Activated naive CD4-positive, alpha-beta T cell treated with anti-CD3 and anti-CD28 coated beads, Interleukin-2, amount 50 U/mL, for 24 hours (primary cell): ENCODE results near the gene XRN2.

Source experiments
- H3K27ac Mint-ChIP-seq: one replicate; pipeline ENCODE4 v1.8.0; 2021; ENCODE audit warnings: mild to moderate bottlenecking, mixed read lengths
- H3K27me3 Mint-ChIP-seq: one replicate; pipeline ENCODE4 v1.8.0; 2021; ENCODE audit warnings: mixed read lengths
- H3K36me3 Mint-ChIP-seq: one replicate; pipeline ENCODE4 v1.8.0; 2021; ENCODE audit warnings: mixed read lengths
- H3K4me1 Mint-ChIP-seq: one replicate; pipeline ENCODE4 v1.8.0; 2021; ENCODE audit warnings: mixed read lengths
- H3K4me3 Mint-ChIP-seq: one replicate; pipeline ENCODE4 v1.8.0; 2021; ENCODE audit warnings: mild to moderate bottlenecking, mixed read lengths
- H3K9me3 Mint-ChIP-seq: one replicate; pipeline ENCODE4 v1.8.0; 2021; ENCODE audit warnings: mixed read lengths

XRN2 gene

DNA sequence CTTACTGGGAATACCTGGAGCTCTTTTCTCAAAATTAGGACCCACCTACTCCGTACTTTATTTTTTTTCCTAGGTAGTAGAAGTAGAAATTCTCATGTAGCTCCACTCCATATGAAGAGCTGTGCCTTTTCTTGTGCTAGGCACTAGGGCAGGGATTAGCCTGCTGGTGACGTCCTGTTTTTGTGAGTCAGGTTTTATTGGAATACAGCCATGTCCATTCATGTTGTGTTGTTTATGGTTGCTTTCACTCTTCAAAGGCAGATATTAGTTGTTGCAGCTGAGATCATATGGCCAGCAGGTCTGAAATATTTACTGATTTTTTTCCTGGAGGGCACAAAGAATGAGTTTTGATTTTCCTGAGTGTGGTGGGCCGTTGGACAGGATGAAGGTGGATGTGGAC, 20.5 kb downstream of the XRN2 start:
- Mint-ChIP-seq H3K27ac (no peak overlapping the region), H3K4me1 (peaks cover 67% of the 10 kb centered on the region), H3K36me3 (peaks cover 16% of the 10 kb centered on the region), H3K4me3 (no peak overlapping the region), H3K27me3 (no peaks in the 10 kb centered on the region), H3K9me3 (no peaks in the 10 kb centered on the region)

DNA sequence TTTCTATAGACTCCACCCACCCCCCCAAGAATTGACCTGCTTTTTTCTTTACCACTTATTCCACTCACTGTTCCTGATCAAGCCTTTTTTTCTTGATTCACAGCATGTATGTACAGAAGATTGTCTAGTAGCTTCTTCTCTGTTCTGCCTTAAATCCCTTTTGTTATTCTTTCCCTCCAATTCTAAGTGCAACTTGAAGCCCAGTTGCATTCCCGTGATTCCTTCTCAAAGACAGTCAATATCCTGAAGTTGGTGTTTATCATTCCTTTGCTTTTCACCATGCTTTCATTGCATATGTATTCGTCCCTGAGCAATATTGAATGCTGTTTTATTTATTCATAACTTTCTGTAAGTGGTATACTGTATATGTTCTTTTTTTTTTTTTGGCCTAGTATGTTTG, 21.0 kb downstream of the XRN2 start:
- peaks cover 65% of the 10 kb centered on the region for H3K4me1 Mint-ChIP-seq
- H3K27me3 Mint-ChIP-seq, result no peaks in the 10 kb centered on the region
- H3K36me3 Mint-ChIP-seq, result peaks cover 17% of the 10 kb centered on the region
- no peaks in the 10 kb centered on the region for H3K9me3 Mint-ChIP-seq
- H3K4me3 Mint-ChIP-seq, result peak overlapping the region; percentile 24
- peak overlapping the region; percentile 90 for H3K27ac Mint-ChIP-seq

DNA sequence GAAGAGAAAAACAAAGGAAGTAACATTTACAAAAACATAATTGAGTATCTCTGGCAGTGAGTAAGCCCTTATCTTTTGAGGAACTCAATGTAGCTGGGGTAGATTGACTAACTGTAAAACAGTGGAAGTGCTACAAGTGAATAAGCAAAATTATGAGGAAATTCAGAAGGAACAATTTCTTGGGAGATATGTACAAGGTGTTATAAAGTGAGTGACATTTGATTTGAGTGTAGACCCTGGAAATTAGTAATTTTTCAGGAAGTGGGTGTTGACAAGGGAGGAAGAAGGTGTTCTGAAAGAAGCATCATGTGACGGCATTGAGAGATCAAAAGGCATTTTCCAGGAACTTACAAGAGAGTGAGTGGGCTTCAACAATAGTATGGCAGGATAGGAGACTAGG, 22.2 kb downstream of the XRN2 start:
- peaks cover 18% of the 10 kb centered on the region for H3K36me3 Mint-ChIP-seq
- peak overlapping the region; percentile 63 for H3K27ac Mint-ChIP-seq
- no peaks in the 10 kb centered on the region for H3K9me3 Mint-ChIP-seq
- H3K27me3 Mint-ChIP-seq, result no peaks in the 10 kb centered on the region
- peaks cover 65% of the 10 kb centered on the region for H3K4me1 Mint-ChIP-seq
- peak overlapping the region; percentile 56 for H3K4me3 Mint-ChIP-seq

DNA sequence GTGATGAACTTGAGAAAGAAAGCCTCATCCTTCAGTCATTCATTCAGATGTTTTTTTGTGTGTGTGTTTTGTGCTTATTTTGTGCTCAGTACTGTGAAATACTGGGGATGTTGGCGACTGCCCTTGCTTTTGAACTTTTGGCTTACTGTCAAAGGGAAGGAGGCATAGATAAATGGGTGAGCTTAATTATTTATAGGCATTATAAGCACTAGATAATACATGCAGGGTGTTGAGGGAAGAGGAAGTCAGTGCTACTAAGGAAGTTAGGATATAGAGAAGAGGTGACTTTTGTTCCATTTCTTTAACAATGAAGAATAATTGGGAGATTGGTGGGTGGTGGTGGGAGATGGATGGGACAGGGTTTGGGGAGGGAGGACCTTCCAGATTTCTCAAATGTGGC, 23.6 kb downstream of the XRN2 start:
- Mint-ChIP-seq H3K36me3 (peaks cover 18% of the 10 kb centered on the region), H3K4me1 (peaks cover 62% of the 10 kb centered on the region)

DNA sequence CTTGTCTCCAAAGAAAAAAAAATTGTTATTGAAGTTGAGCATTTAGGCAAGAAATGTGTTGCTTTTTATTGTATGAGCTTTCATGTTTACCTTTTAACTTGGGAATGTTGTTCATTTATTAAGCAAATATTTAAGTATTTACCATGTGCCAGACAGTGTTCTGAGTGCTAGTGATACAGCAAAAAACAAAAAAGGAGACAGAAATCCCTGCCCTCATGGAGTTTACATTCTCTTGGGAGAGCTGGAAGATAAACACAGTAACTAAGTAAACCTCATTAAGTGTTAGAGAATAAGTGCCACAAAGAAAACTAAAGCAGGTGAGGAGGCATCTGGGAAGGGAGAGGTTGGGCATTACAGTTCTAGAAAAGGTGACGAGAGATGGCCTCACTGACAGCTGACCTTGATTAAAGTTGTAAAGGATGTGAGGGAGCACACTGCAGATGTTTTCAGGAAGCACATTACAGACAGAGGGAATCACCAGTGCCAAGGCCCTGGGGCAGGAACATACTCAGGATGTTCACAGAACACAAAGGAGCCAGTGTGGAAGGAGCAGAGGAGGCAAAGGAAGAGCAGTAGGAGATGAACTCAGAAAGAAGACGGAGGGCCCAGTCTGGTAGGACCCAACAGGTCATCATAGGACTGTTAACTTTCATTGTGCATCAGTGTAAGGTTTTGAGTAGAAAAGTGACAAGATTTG, 33.5 kb downstream of the XRN2 start:
- Mint-ChIP-seq H3K4me3 (no peak overlapping the region), H3K36me3 (peaks cover 39% of the 10 kb centered on the region), H3K27me3 (no peaks in the 10 kb centered on the region), H3K4me1 (peaks cover 12% of the 10 kb centered on the region), H3K27ac (no peak overlapping the region), H3K9me3 (no peaks in the 10 kb centered on the region)

More for the DNA sequence above, 23.6 kb downstream of the XRN2 start:
- H3K4me3 Mint-ChIP-seq, result peak overlapping the region; percentile 31
- no peaks in the 10 kb centered on the region for H3K27me3 Mint-ChIP-seq
- peak overlapping the region; percentile 1 for H3K27ac Mint-ChIP-seq
- H3K9me3 Mint-ChIP-seq, result no peaks in the 10 kb centered on the region

DNA sequence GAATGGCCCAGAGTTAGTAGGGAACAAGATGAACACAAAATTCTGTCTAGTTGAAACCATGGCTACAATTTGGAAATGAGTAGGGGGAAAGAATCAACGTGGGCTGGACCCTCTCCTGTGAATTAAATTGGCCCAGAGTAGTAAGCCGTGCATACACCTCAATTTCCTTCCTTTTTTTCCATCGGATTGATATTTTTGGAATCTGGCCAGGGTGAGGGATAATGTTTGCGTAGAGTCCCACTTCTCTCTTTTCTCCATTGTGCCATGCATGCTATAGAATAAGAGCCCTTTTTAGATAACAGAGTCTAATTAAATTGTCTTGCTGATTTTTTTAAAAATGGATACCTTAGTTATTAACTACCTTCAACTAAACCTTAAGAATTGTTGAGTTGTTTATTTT, 35.2 kb downstream of the XRN2 start:
- no peak overlapping the region for H3K4me3 Mint-ChIP-seq
- H3K27ac Mint-ChIP-seq, result no peak overlapping the region
- H3K4me1 Mint-ChIP-seq, result peaks cover 7% of the 10 kb centered on the region
- no peaks in the 10 kb centered on the region for H3K9me3 Mint-ChIP-seq
- H3K27me3 Mint-ChIP-seq, result no peaks in the 10 kb centered on the region
- peaks cover 38% of the 10 kb centered on the region for H3K36me3 Mint-ChIP-seq

DNA sequence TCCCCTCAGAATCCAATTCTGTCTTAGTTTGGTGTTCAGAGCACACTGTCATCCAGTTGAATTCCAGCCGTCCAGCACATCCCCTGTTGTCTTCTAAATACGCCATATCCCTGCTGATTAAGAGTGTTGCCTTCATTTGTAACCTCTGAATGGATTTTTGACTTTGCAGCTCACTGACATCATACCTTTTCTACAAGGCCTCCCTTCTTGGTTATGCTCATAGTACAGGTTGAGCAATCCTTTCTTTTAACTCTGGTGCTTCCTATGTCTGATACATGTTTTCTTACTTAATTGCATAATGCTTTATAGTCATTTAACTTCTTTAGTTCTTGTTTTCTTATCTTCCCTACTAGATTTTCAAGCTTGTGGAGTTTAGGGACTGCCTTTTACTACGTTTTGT, 36.4 kb downstream of the XRN2 start:
- Mint-ChIP-seq H3K27me3 (no peaks in the 10 kb centered on the region), H3K27ac (no peak overlapping the region), H3K4me3 (no peak overlapping the region), H3K4me1 (peaks cover 3% of the 10 kb centered on the region), H3K9me3 (no peaks in the 10 kb centered on the region), H3K36me3 (peaks cover 31% of the 10 kb centered on the region)

DNA sequence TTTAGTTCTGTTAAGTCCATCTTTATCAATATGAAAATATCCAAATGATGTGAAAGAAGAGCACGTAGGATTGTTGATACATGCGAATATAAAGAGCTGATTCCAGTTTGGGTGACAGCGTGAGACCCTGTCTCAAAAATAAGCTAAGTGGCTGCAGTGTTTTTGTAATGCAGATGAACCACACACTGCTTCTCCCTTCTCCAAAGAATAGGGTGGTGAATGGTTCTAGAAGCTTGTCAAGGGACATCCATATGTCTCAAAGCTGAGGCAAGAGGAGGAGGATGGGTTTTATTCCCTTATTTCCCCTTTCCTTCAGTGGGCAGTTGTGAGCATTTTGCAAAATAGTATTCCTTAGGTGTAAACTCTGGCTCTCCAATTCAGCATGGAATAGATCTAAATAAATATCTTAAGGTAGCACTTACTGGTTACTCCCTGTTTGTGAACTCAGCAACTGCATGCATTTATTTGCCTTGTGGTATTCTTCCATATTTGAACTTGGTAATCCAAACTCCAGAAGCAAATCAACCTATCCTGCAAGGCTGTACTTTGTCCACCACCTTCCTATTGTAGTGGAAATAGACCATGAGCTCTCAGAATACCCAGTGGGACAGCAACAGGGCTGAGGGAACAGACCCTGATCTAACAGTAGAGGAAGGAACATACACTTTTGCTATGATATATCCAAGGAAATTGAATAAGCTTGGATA, 38.0 kb downstream of the XRN2 start:
- Mint-ChIP-seq H3K4me3 (no peak overlapping the region), H3K27me3 (no peaks in the 10 kb centered on the region), H3K36me3 (peaks cover 26% of the 10 kb centered on the region), H3K4me1 (no peaks in the 10 kb centered on the region), H3K9me3 (no peaks in the 10 kb centered on the region), H3K27ac (no peak overlapping the region)

DNA sequence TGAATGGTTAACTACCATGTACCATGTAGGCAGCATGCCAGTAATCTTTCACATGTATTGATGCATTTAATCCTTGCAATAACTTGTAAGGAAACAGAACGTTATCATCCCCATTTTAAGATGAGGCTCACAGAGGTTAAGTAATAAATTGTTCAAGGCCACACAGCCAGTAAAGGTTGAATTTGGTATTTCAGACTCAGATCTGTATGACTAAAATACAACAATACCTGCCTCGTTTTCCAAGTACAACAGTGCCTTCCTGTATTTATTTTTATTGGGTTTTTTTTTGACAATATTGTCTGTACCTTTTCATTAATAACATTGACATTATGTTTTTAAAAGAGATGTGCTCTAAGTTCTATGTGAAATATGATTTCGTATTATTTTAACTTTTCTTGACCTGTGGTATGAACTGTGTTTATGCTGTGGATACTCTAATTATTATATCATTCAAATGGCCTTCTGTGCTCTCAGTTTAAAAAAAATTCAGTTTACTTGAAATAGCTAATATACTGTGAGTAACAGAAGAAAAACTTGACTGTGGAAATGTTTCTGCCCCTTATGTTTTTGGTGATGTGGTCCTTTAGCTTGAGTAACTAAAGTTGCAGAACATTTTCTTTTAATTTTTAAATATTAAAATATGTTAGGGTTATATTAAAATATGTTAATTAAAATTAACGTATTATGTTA, 39.7 kb downstream of the XRN2 start:
- Mint-ChIP-seq H3K27ac (no peak overlapping the region), H3K4me1 (no peaks in the 10 kb centered on the region), H3K4me3 (no peak overlapping the region), H3K27me3 (no peaks in the 10 kb centered on the region), H3K36me3 (peaks cover 20% of the 10 kb centered on the region), H3K9me3 (no peaks in the 10 kb centered on the region)

DNA sequence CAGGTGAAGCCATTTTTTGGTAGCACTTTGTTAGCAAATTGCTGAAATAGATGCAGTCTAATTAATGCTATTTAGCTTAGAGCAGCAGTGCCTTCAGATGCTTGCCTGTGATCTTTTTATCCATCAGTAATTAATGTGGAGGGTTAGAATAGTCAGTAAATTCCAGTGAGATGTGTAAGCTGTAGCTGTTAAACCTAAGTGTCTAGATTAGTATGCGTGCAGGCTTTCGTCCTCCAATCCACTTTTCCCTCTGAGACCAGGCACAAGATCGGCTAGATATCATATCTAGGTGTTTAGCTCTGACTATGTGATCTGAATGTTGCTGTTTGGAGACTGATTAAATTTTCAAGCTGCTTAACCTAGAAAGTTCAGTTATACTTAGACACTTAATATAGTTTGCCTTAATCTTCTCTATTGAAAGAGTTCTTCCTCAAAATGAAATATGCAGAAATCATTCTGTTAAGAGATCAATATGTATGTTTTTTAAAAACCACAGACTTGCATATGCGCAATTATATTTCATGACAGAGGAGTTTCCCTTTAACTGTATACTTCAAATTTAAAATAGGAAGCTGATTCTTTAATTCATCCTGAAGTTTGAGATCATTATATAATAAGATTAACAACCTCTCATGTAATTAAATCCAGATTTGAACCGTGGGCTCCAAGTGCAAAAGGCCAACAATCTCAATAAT, 41.2 kb downstream of the XRN2 start:
- peaks cover 24% of the 10 kb centered on the region for H3K36me3 Mint-ChIP-seq
- H3K4me3 Mint-ChIP-seq, result no peak overlapping the region
- H3K27ac Mint-ChIP-seq, result no peak overlapping the region
- no peaks in the 10 kb centered on the region for H3K4me1 Mint-ChIP-seq
- H3K27me3 Mint-ChIP-seq, result no peaks in the 10 kb centered on the region
- no peaks in the 10 kb centered on the region for H3K9me3 Mint-ChIP-seq

DNA sequence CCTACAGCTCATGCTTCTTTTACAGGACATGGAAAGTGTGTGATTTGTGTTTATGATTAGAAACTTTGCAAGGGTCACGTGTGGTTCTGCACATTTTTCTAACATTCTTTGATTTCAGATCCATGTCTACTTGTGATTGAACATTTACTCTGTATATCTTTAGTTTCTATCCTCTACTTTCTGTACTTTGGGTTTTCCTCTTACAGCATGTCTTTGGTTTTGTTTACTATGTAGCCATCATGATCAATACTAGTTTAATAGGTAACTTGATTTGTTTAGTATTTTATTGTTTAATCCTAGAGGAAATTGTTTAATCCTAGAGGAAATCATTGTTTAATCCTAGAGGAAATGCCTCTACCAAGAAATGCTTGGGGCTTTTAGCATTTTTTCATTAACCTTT, 41.8 kb downstream of the XRN2 start:
- Mint-ChIP-seq H3K36me3 (peaks cover 23% of the 10 kb centered on the region), H3K27ac (no peak overlapping the region), H3K4me3 (no peak overlapping the region), H3K27me3 (no peaks in the 10 kb centered on the region), H3K9me3 (no peaks in the 10 kb centered on the region), H3K4me1 (no peaks in the 10 kb centered on the region)

DNA sequence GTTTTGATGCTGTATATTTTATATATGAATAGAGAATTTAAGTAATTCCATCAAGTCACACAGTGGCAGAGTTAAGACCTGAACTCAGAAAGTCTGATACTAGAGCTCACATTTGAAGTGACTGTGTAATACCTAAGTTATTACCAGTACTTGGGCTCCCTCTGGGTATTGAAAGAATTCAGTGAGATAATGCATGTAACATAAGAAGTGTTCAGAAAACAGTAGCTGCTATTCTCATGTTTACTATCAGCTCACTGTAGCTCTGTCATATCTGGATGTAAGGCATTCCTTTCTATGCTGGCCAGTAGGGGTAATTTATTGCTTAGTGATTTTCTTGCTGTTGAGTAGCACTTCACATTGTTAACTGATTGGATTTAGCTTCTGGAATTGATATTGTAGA, 49.6 kb downstream of the XRN2 start:
- Mint-ChIP-seq H3K4me3 (no peak overlapping the region), H3K27me3 (no peaks in the 10 kb centered on the region), H3K9me3 (no peaks in the 10 kb centered on the region), H3K4me1 (no peaks in the 10 kb centered on the region), H3K27ac (no peak overlapping the region), H3K36me3 (peaks cover 12% of the 10 kb centered on the region)

DNA sequence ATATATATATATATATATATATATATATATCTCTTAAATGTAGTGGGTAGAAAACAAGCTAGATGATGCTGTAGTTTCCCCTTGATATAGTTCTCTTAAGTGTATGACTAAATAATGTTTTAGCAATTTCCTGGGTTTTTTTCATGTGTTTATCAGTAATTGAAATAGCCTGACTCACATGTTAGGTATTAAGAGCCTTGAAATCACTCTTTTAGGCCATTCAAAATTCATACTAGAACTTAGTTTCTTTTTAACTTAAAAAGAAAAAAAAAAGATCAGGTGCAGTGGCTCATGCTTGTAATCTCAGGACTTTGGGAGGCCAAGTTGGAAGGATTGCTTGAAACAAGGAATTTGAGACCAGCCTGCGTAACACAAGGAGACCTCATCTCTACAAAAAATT, 50.1 kb downstream of the XRN2 start:
- no peak overlapping the region for H3K4me3 Mint-ChIP-seq
- H3K36me3 Mint-ChIP-seq, result peaks cover 11% of the 10 kb centered on the region
- H3K9me3 Mint-ChIP-seq, result no peaks in the 10 kb centered on the region
- no peaks in the 10 kb centered on the region for H3K27me3 Mint-ChIP-seq
- no peaks in the 10 kb centered on the region for H3K4me1 Mint-ChIP-seq
- no peak overlapping the region for H3K27ac Mint-ChIP-seq

DNA sequence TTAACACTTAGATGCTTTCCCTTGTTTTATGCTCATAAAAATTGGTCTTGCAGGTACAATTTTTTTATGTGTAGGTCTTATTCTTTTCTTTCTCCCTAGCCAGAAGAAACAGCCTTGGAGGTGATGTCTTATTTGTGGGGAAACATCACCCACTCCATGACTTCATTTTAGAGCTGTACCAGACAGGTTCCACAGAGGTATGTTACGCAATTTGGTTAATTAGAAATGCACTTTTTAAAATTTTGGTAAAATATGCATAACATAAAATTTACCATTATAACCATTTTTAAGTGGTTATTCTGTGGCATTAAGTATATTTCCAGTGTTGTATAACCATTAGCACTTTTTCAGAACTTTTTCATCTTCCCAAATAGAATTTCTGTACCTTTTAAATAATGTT, 52.9 kb downstream of the XRN2 start:
- no peaks in the 10 kb centered on the region for H3K9me3 Mint-ChIP-seq
- H3K4me1 Mint-ChIP-seq, result peaks cover 7% of the 10 kb centered on the region
- H3K36me3 Mint-ChIP-seq, result peaks cover 14% of the 10 kb centered on the region
- no peak overlapping the region for H3K27ac Mint-ChIP-seq
- no peak overlapping the region for H3K4me3 Mint-ChIP-seq
- no peaks in the 10 kb centered on the region for H3K27me3 Mint-ChIP-seq

DNA sequence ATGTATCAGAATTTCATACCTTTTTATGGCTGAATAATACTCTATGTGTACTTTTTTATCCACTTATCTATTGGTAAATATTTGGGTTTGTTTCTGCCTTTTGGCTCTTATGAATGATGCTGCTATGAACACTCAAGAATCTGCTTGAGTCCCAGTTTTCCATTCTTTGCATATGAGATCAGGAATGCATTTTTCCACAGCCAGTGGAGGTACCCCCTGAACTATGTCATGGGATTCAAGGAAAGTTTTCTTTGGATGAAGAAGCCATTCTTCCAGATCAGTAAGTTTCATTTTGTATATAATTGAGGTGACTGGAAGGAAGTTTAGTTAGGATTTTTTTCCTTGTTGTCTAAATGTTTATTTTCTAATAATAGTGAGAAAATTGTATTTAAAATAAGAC, 53.3 kb downstream of the XRN2 start:
- peaks cover 7% of the 10 kb centered on the region for H3K4me1 Mint-ChIP-seq

DNA sequence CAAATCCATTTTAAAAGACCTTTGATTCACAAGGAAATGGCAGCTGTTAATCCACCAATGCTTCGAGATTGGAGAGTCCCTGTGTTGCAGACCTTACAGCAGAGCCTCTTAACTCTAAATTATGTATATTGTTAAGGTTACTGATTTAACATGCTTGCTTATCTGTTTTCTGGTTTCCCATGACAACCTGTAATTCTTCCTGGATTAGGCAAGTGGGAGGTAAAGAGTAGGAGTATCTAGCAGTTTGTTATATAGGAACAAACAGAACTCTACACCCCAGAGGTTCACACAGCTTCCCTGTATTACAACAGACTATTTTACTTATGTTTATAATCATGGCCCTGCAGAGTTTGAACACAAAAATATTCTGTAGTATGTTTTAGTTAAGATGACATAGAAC, 54.7 kb downstream of the XRN2 start:
- H3K27ac Mint-ChIP-seq, result no peak overlapping the region
- no peaks in the 10 kb centered on the region for H3K9me3 Mint-ChIP-seq
- H3K4me3 Mint-ChIP-seq, result no peak overlapping the region
- H3K4me1 Mint-ChIP-seq, result peaks cover 7% of the 10 kb centered on the region
- H3K27me3 Mint-ChIP-seq, result no peaks in the 10 kb centered on the region
- H3K36me3 Mint-ChIP-seq, result peaks cover 18% of the 10 kb centered on the region

More for the DNA sequence above, 53.3 kb downstream of the XRN2 start:
- Mint-ChIP-seq H3K36me3 (peaks cover 14% of the 10 kb centered on the region), H3K27ac (no peak overlapping the region), H3K4me3 (no peak overlapping the region), H3K27me3 (no peaks in the 10 kb centered on the region), H3K9me3 (no peaks in the 10 kb centered on the region)
